ENCODE data around the gene LMNA.

The LMNA gene

GRCh38 chr1:156144742-156145141, 30.2 kb downstream of the LMNA start:
- DNase-seq = no peak

- DNase-seq = no peak
These were observed 31.1 kb downstream of the LMNA start for GRCh38 chr1:156145650-156146019.

GRCh38 chr1:156146020-156146768, 31.7 kb downstream of the LMNA start:
- no peak for DNase-seq

GRCh38 chr1:156146769-156147405, 32.4 kb downstream of the LMNA start:
- no peak for DNase-seq

- no peak for DNase-seq
These were observed 33.7 kb downstream of the LMNA start for GRCh38 chr1:156148216-156148615.

GRCh38 chr1:156149374-156150332, 35.1 kb downstream of the LMNA start:
- no peak for DNase-seq

GRCh38 chr1:156150333-156151011, 36.0 kb downstream of the LMNA start:
- DNase-seq = no peak

GRCh38 chr1:156151093-156151688, 36.7 kb downstream of the LMNA start:
- DNase-seq = no peak

GRCh38 chr1:156152628-156153027, 38.1 kb downstream of the LMNA start:
- DNase-seq = no peak

GRCh38 chr1:156153362-156153761, 38.9 kb downstream of the LMNA start, which contains the start of gene SEMA4A:
TSS of gene SEMA4A (plus strand) at chr1:156153585. CDS start at chr1:156154579, 994 bp downstream.
- no peak for DNase-seq

GRCh38 chr1:156154317-156154749, 39.8 kb downstream of the LMNA start:
- peak; percentile 42 to 58 for DNase-seq

GRCh38 chr1:156155756-156156510, 41.4 kb downstream of the LMNA start:
- no peak for DNase-seq

- DNase-seq = no peak
These were observed 43.0 kb downstream of the LMNA start for GRCh38 chr1:156157506-156157905.

- no peak for DNase-seq
These were observed 43.5 kb downstream of the LMNA start for GRCh38 chr1:156157966-156158365.

GRCh38 chr1:156160000-156160742, 45.7 kb downstream of the LMNA start:
- no peak for DNase-seq

- peak; percentile 69 to 74 for DNase-seq
These were observed 46.2 kb downstream of the LMNA start for GRCh38 chr1:156160743-156161171.

GRCh38 chr1:156162430-156163037, 48.0 kb downstream of the LMNA start:
- no peak for DNase-seq

GRCh38 chr1:156163712-156164111, 49.2 kb downstream of the LMNA start:
- DNase-seq = no peak

- DNase-seq = no peak
These were observed 49.8 kb downstream of the LMNA start for GRCh38 chr1:156164125-156164831.

- DNase-seq = no peak
These were observed 50.6 kb downstream of the LMNA start for GRCh38 chr1:156165083-156165482.
